Caco-2 (cell line): ENCODE data around the gene HOXC9. TPM values are rescaled to one million over a fixed set of nuclear protein-coding genes. Genes with fewer than 3 reads are reported as not detected.

Experiments
- BruUV-seq: library from RNA; stranded (reverse); fragments of 400-500 nt; replicated peaks from 2 replicates; lab custom pipeline; 2021; lab: Mats Ljungman, UMichigan
- CTCF ChIA-PET: fragments of 300-600 bp; sonication (Branson Sonifier 250); formaldehyde crosslinking; loops from one replicate; lab custom pipeline; 2022; ENCODE audit warnings: antibody characterized with exemption; lab: Charles Lee
- POLR2A ChIA-PET: fragments of 300-600 bp; sonication (Branson Sonifier 250); formaldehyde crosslinking; loops from one replicate; lab custom pipeline; 2022; ENCODE audit warnings: antibody characterized with exemption; lab: Charles Lee
- DNase-seq, 2 experiments: peaks; one replicate each; pipeline versions ENCODE4 v3.0.0 to v3.0.0-alpha.2; 2020 to 2022
- H3K27me3 ChIP-seq: replicated peaks from 2 replicates; pipeline ENCODE4 v1.6.0; 2011; ENCODE audit warnings: low read length; ENCODE audit not compliant: control insufficient read depth, insufficient read depth
- H3K36me3 ChIP-seq: 2 replicates; pipeline ENCODE4 v1.5.1; 2011; ENCODE audit warnings: low read length; ENCODE audit not compliant: control insufficient read depth, insufficient read depth
- H3K4me1 ChIP-seq: fragments of 250-450 bp; sonication (Bioruptor Pico); 2 replicates; pipeline ENCODE4 v1.5.1; 2020; ENCODE audit warnings: mild to moderate bottlenecking
- H3K4me3 ChIP-seq: 2 replicates; pipeline ENCODE4 v1.5.1; 2011; ENCODE audit warnings: low read depth, mild to moderate bottlenecking, control low read depth, low read length
- H3K9me3 ChIP-seq: fragments of 250-450 bp; sonication (Bioruptor Pico); 2 replicates; pipeline ENCODE4 v1.5.1; 2020; ENCODE audit warnings: mild to moderate bottlenecking, moderate library complexity
- H3K27ac Mint-ChIP-seq: one replicate; pipeline ENCODE4 v1.8.0; 2022; ENCODE audit warnings: mixed read lengths; ENCODE audit not compliant: unreplicated experiment
- H3K27me3 Mint-ChIP-seq: one replicate; pipeline ENCODE4 v1.8.0; 2022; ENCODE audit warnings: mixed read lengths; ENCODE audit not compliant: insufficient read depth, unreplicated experiment
- H3K36me3 Mint-ChIP-seq: one replicate; pipeline ENCODE4 v1.8.0; 2022; ENCODE audit warnings: mild to moderate bottlenecking, mixed read lengths; ENCODE audit not compliant: insufficient read depth, unreplicated experiment
- H3K4me1 Mint-ChIP-seq: one replicate; pipeline ENCODE4 v1.8.0; 2022; ENCODE audit warnings: low read depth, mixed read lengths; ENCODE audit not compliant: unreplicated experiment
- H3K4me3 Mint-ChIP-seq: one replicate; pipeline ENCODE4 v1.8.0; 2022; ENCODE audit warnings: mild to moderate bottlenecking, moderate library complexity, mixed read lengths; ENCODE audit not compliant: unreplicated experiment
- H3K9me3 Mint-ChIP-seq: one replicate; pipeline ENCODE4 v1.8.0; 2022; ENCODE audit warnings: mixed read lengths; ENCODE audit not compliant: unreplicated experiment
- intact Hi-C: fragments of 100-400 bp; cut with micrococcal nuclease; formaldehyde crosslinking; loops from one replicate; pipeline ENCODE4 v1.10.0; 2022; ENCODE audit not compliant: unreplicated experiment
- total RNA-seq: library from RNA; stranded (reverse); gene quantifications from 2 replicates; pipeline ENCODE4 v1.2.3, GENCODE V29; 2022
- TF ChIP-seq, protein P1 (sequence below), 2 experiments: fragments of 200-600 bp in 1 of 2; IDR thresholded peaks; 1 replicate in 1 of 2; 2 replicates in 1 of 2; pipeline versions ENCODE4 v1.5.1 to v1.8.0; 2011 to 2022; ENCODE audit warnings: antibody characterized with exemption in 1 of 2, control low read depth in 1 of 2, inconsistent platforms in 1 of 2, low read depth in 1 of 2, low read length in 1 of 2, mild to moderate bottlenecking in 1 of 2, moderate library complexity in 1 of 2; ENCODE audit not compliant: insufficient read depth in 1 of 2, severe bottlenecking in 1 of 2, unreplicated experiment in 1 of 2

Gene HOXC9
- total RNA-seq, 1 experiment from 2014 or later = 2.9 TPM

DNA sequence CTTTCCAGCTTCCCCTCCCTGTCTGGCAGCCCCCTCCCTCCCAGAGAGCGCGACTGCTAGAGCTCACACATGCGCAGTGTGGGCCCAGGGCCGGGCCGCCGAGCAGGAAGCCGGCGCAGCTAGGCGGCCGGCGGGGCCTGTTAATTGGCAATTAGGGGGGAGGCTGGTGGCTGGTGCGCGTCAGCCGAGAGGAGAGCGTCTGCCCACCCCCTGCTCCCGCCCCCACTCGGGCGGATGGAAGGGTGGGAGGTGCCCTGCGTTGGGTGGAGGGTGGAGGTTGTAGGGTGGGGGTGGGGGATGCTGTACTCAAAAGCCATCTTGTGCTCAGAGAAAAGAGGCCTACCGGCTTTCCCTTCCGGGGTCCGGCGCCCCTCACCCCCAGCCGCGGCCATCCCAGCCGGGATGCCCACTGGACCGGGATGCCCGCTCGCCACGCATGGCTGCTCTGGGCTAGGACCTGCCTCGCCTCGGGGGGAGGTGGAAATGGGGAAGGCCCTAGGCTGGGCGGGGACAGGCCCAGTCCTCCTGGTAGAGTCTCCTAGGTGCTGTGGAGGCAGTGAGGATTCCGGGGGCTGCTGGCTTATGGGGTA, 18.0 kb downstream of the HOXC9 start:
- peak; percentile 87 for DNase-seq
- TF ChIP-seq, protein P1, sequence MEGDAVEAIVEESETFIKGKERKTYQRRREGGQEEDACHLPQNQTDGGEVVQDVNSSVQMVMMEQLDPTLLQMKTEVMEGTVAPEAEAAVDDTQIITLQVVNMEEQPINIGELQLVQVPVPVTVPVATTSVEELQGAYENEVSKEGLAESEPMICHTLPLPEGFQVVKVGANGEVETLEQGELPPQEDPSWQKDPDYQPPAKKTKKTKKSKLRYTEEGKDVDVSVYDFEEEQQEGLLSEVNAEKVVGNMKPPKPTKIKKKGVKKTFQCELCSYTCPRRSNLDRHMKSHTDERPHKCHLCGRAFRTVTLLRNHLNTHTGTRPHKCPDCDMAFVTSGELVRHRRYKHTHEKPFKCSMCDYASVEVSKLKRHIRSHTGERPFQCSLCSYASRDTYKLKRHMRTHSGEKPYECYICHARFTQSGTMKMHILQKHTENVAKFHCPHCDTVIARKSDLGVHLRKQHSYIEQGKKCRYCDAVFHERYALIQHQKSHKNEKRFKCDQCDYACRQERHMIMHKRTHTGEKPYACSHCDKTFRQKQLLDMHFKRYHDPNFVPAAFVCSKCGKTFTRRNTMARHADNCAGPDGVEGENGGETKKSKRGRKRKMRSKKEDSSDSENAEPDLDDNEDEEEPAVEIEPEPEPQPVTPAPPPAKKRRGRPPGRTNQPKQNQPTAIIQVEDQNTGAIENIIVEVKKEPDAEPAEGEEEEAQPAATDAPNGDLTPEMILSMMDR (IDR thresholded peaks at IDR 0.05; ENCODE audit: insufficient read depth in 1 of 2, low read depth in 1 of 2, low read length in 1 of 2, severe bottlenecking in 1 of 2, unreplicated experiment in 1 of 2) = no peak
- Mint-ChIP-seq H3K36me3 (peaks cover 6% of the 10 kb centered on the region), H3K4me1 (peaks cover 27% of the 10 kb centered on the region), H3K4me3 (peak overlapping the region; percentile 98), H3K27me3 (no peaks in the 10 kb centered on the region), H3K9me3 (no peaks in the 10 kb centered on the region), H3K27ac (peak overlapping the region; percentile 83)
- ChIA-PET CTCF (interaction anchor here (0.6 to 2.5 kb wide), 18 partner anchors 11 to 773 kb away, joined by 3 to 84 read pairs (median 7); partner anchors contain the start of genes HOXC10 and HOXC8), POLR2A (interaction anchor here (0.6 to 2.2 kb wide), 6 partner anchors 10 to 262 kb away, joined by 3 to 25 read pairs (median 12); partner anchors contain the start of genes CBX5, HNRNPA1, HOXC5 and HOXC8)
- H3K27me3 ChIP-seq = no peaks in the 10 kb centered on the region
- BruUV-seq = no TSS peak
- peaks cover 30% of the 10 kb centered on the region for H3K4me1 ChIP-seq
- H3K4me3 ChIP-seq = peak overlapping the region; percentile 58
- intact Hi-C loops = loop anchor here (5.0 kb wide), 1 partner anchor 41 kb away; no protein-coding TSS in a partner anchor
- H3K36me3 ChIP-seq = no peaks in the 10 kb centered on the region
- no peaks in the 10 kb centered on the region for H3K9me3 ChIP-seq

DNA sequence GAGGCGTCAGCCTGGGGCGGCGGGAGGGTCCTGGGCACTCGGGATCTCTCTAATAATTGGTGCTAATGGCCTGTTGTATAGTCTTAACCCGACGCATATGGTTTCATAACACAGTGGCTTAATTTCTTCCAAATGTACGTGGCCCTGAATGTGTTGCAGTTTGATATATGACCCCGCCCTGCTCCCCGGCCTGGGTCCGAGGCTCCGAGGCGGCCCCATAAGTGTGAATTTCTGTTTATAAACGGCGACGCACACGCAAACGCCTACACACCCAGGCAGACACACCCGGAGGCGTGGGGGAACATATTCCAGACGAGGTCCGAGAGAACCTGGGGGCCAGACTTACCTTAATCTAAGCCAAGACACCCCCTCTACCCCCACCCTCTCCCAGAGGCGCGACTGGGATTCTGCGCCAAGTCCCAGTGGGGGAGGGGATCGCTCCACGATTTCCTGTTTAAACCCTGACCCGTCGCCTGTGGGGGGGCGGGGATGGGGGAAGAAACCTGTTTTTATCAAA, 18.6 kb downstream of the HOXC9 start:
- peak overlapping the region; percentile 83 for H3K27ac Mint-ChIP-seq
- ChIA-PET CTCF (no interaction called here), POLR2A (no interaction called here)
- TF ChIP-seq, protein P1 (IDR thresholded peaks at IDR 0.05; ENCODE audit: insufficient read depth in 1 of 2, low read depth in 1 of 2, low read length in 1 of 2, severe bottlenecking in 1 of 2, unreplicated experiment in 1 of 2) = no peak
- peaks cover 21% of the 10 kb centered on the region for H3K4me1 Mint-ChIP-seq
- H3K9me3 Mint-ChIP-seq = no peaks in the 10 kb centered on the region
- Histone ChIP-seq H3K27me3 (no peaks in the 10 kb centered on the region), H3K9me3 (no peaks in the 10 kb centered on the region), H3K4me1 (peaks cover 24% of the 10 kb centered on the region), H3K4me3 (peak overlapping the region; percentile 58), H3K36me3 (no peaks in the 10 kb centered on the region)
- H3K36me3 Mint-ChIP-seq = peaks cover 6% of the 10 kb centered on the region
- intact Hi-C loops = loop anchor here (5.0 kb wide), 1 partner anchor 41 kb away; no protein-coding TSS in a partner anchor
- H3K4me3 Mint-ChIP-seq = peak overlapping the region; percentile 98
- TSS peak; percentile 22 for BruUV-seq
- DNase-seq = no peak
- no peaks in the 10 kb centered on the region for H3K27me3 Mint-ChIP-seq

DNA sequence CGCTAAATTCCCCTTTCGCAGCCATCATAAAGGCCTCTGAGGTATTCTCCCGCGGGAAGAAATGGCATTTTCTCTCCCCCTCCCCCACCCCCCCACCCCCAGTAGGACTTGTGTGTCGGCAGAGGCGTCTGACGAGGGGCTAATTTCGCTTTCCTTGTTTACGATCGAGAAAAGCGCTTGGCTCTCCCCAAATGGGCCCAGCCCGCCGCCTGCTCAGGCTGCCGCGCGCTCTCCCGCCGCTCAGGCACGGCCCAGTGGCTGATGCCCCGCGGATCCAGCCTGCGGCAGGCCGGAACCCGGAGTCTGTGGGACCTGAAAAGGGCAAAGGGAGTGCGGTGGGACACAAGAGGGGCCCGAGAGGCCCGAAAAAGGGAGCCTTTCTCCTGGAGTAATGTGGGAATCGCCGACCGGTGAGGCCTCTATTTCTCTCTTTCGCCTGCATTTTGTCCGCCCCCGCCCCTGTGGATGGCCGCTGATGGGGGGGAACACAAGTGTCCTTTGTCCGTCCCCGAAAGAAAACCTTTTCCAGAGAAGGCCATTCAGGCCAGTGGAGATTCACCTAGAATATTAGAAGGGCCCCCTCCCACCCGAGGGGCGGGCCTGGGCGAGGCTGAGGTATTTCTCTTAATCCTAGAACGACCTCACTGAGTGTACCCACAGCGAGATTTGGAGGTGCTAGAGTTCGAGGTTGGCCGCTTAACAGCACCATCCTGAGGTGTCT, 19.3 kb downstream of the HOXC9 start:
- no TSS peak for BruUV-seq
- CTCF ChIA-PET = no interaction called here

More for the DNA sequence above, 19.3 kb downstream of the HOXC9 start:
- no peaks in the 10 kb centered on the region for H3K36me3 ChIP-seq
- TF ChIP-seq, protein P1 (IDR thresholded peaks at IDR 0.05; ENCODE audit: insufficient read depth in 1 of 2, low read depth in 1 of 2, low read length in 1 of 2, severe bottlenecking in 1 of 2, unreplicated experiment in 1 of 2) = no peak
- Mint-ChIP-seq H3K4me1 (peaks cover 14% of the 10 kb centered on the region), H3K27ac (peak overlapping the region; percentile 4), H3K36me3 (peaks cover 6% of the 10 kb centered on the region), H3K9me3 (no peaks in the 10 kb centered on the region), H3K27me3 (no peaks in the 10 kb centered on the region), H3K4me3 (no peak overlapping the region)
- no peak overlapping the region for H3K4me3 ChIP-seq
- no peaks in the 10 kb centered on the region for H3K9me3 ChIP-seq
- H3K4me1 ChIP-seq = peaks cover 22% of the 10 kb centered on the region
- POLR2A ChIA-PET = no interaction called here
- no peak for DNase-seq
- intact Hi-C loops = loop anchor here (5.0 kb wide), 1 partner anchor 42 kb away; no protein-coding TSS in a partner anchor
- no peaks in the 10 kb centered on the region for H3K27me3 ChIP-seq
